ENCODE results near the gene PHKG2.
A peak's percentile ranks its signal among the peaks of the same experiment; 100 is the strongest.

Gene PHKG2

DNA sequence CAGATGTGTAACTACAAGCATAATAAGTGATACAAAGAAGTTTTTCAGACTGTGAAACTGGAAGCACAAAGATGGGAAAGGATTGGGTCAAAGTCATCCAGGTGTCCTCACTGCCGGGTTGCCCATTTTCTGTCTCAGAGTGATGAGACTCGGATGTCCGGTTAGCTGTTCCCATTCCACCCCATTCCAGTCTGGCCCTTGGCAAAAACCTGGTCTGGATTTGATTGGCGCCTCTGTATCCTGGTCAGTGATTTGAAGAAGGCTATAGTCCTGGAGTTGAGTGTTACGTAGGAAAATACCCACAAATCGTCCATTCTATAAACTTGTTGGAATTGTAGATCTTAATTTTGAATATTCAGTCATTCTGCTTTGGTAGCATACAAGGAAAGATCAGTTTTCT lies 19.9 kb upstream of the PHKG2 start:
- Histone ChIP-seq H3K27me3 (ENCODE audit: low read depth, low read length) (no peaks in the 10 kb centered on the region), H3K27ac (ENCODE audit: low read length) (no peak overlapping the region), H3K36me3 (replicated peaks; ENCODE audit: low read depth, low read length) (peaks cover 64% of the 10 kb centered on the region), H3K4me1 (ENCODE audit: low read length) (peaks cover 12% of the 10 kb centered on the region), H4K20me1 (ENCODE audit: insufficient read depth, low read length) (no peaks in the 10 kb centered on the region), H3K4me2 (ENCODE audit: low read length) (no peak overlapping the region), H3K9me3 (ENCODE audit: insufficient read depth, low read length) (no peaks in the 10 kb centered on the region), H2AFZ (ENCODE audit: low read depth, low read length) (no peak overlapping the region), H3K4me3 (ENCODE audit: low read length) (no peak overlapping the region), H3K79me2 (ENCODE audit: low read length) (peaks cover 30% of the 10 kb centered on the region), H3K9ac (ENCODE audit: low read length) (no peak overlapping the region)
- TF ChIP-seq, protein P1, sequence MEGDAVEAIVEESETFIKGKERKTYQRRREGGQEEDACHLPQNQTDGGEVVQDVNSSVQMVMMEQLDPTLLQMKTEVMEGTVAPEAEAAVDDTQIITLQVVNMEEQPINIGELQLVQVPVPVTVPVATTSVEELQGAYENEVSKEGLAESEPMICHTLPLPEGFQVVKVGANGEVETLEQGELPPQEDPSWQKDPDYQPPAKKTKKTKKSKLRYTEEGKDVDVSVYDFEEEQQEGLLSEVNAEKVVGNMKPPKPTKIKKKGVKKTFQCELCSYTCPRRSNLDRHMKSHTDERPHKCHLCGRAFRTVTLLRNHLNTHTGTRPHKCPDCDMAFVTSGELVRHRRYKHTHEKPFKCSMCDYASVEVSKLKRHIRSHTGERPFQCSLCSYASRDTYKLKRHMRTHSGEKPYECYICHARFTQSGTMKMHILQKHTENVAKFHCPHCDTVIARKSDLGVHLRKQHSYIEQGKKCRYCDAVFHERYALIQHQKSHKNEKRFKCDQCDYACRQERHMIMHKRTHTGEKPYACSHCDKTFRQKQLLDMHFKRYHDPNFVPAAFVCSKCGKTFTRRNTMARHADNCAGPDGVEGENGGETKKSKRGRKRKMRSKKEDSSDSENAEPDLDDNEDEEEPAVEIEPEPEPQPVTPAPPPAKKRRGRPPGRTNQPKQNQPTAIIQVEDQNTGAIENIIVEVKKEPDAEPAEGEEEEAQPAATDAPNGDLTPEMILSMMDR (IDR thresholded peaks at IDR 0.05; ENCODE audit: low read depth, low read length), result no peak
- TF ChIP-seq EZH2phosphoT487 (IDR thresholded peaks at IDR 0.05; ENCODE audit: low read depth), result no peak

DNA sequence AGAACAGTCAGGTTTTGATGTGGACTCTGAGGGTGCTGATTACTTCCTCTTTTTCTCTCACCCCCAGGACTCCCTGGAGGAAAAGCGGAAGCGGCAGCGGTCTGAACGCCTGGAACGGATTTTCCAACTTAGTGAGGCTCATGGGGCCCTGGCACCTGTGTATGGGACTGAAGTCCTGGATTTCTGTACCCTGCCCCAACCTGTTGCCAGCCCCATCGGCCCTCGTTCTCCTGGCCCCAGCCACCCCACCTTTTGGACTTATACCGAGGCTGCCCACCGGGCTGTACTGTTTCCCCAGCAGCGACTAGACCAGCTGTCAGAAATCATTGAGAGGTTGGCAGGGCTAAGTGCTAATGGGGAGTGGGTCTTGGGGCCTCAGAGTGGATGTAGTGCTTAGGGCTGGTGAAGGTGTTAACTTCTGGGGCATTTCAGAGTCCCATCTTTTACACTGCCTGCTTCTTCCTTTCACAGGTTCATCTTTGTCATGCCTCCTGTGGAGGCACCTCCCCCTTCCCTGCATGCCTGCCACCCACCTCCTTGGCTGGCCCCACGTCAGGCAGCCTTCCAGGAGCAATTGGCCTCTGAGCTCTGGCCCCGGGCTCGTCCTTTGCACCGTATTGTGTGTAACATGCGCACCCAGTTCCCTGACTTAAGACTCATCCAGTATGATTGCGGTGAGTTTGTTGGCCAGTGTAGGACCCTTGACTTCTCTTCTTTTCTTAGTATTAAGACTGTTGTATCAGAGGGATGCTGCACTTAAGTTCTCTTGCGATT lies 19.1 kb upstream of the PHKG2 start:
- Histone ChIP-seq H3K79me2 (ENCODE audit: low read length) (peaks cover 26% of the 10 kb centered on the region), H3K4me1 (ENCODE audit: low read length) (peaks cover 12% of the 10 kb centered on the region), H3K4me3 (ENCODE audit: low read length) (no peak overlapping the region), H3K9ac (ENCODE audit: low read length) (no peak overlapping the region), H3K27me3 (ENCODE audit: low read depth, low read length) (no peaks in the 10 kb centered on the region), H3K4me2 (ENCODE audit: low read length) (no peak overlapping the region), H2AFZ (ENCODE audit: low read depth, low read length) (no peak overlapping the region), H3K36me3 (replicated peaks; ENCODE audit: low read depth, low read length) (peaks cover 63% of the 10 kb centered on the region), H4K20me1 (ENCODE audit: insufficient read depth, low read length) (no peaks in the 10 kb centered on the region), H3K9me3 (ENCODE audit: insufficient read depth, low read length) (no peaks in the 10 kb centered on the region), H3K27ac (ENCODE audit: low read length) (no peak overlapping the region)
- TF ChIP-seq, protein P1 (IDR thresholded peaks at IDR 0.05; ENCODE audit: low read depth, low read length), result no peak
- no peak for TF ChIP-seq EZH2phosphoT487 (IDR thresholded peaks at IDR 0.05; ENCODE audit: low read depth)

DNA sequence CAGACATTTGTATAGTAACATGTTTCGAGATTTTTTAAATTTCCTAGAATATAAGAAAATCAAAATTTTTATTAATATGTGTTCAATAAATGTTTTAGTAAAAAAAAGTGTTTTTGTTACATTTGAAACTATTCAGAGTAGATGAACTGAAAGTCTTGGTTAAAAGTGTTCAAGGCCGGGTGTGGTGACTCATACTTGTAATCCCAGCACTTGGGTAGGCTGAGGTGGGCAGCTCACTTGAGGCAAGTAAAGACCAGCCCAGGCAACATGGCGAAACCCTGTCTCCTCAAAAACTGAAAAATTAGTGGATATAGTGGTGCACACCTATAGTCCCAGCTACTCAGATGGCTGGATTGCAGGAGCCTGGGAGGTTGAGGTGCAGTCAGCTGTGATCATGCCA lies 16.8 kb upstream of the PHKG2 start:
- peaks cover 56% of the 10 kb centered on the region for H3K36me3 ChIP-seq (replicated peaks; ENCODE audit: low read depth, low read length)
- no peak overlapping the region for H3K4me2 ChIP-seq (ENCODE audit: low read length)
- no peaks in the 10 kb centered on the region for H3K27me3 ChIP-seq (ENCODE audit: low read depth, low read length)
- H3K9me3 ChIP-seq (ENCODE audit: insufficient read depth, low read length), result no peaks in the 10 kb centered on the region
- no peak overlapping the region for H3K4me3 ChIP-seq (ENCODE audit: low read length)
- no peak overlapping the region for H3K9ac ChIP-seq (ENCODE audit: low read length)
- TF ChIP-seq, protein P1 (IDR thresholded peaks at IDR 0.05; ENCODE audit: low read depth, low read length), result no peak
- no peak for TF ChIP-seq EZH2phosphoT487 (IDR thresholded peaks at IDR 0.05; ENCODE audit: low read depth)
- H3K4me1 ChIP-seq (ENCODE audit: low read length), result peaks cover 5% of the 10 kb centered on the region; the same call in 1 of the 2 replicates
- no peak overlapping the region for H2AFZ ChIP-seq (ENCODE audit: low read depth, low read length)
- peaks cover 15% of the 10 kb centered on the region for H3K79me2 ChIP-seq (ENCODE audit: low read length)
- H4K20me1 ChIP-seq (ENCODE audit: insufficient read depth, low read length), result no peaks in the 10 kb centered on the region
- H3K27ac ChIP-seq (ENCODE audit: low read length), result peak overlapping the region; percentile 28; the same call in 1 of the 2 replicates

DNA sequence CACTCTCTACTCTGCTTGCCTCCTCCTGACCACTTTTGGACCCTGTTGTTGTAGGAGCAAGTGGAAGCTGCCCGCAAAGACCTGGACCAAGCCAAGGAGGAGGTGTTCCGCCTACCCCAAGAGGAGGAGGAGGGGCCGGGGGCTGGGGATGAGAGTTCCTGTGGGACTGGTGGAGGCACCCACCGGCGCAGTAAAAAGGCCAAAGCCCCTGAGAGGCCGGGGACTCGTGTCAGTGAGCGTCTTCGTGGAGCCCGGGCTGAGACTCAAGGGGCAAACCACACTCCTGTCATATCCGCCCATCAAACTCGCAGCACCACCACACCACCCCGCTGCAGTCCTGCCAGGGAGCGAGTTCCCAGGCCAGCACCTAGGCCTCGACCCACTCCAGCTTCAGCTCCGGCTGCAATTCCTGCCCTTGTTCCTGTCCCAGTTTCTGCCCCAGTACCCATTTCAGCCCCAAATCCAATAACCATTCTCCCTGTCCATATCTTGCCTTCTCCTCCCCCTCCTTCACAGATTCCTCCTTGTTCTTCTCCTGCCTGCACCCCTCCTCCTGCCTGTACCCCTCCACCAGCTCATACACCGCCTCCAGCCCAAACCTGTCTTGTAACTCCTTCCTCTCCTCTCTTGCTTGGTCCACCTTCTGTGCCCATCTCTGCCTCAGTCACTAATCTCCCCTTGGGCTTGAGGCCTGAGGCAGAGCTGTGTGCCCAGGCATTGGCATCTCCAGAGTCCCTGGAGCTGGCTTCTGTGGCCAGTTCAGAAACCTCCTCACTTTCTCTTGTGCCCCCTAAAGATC lies 11.0 kb upstream of the PHKG2 start:
- Histone ChIP-seq H3K4me2 (ENCODE audit: low read length) (no peak overlapping the region), H3K36me3 (replicated peaks; ENCODE audit: low read depth, low read length) (peaks cover 69% of the 10 kb centered on the region)

More for the DNA sequence above, 11.0 kb upstream of the PHKG2 start:
- Histone ChIP-seq H3K9ac (ENCODE audit: low read length) (no peak overlapping the region), H3K27me3 (ENCODE audit: low read depth, low read length) (no peaks in the 10 kb centered on the region), H3K9me3 (ENCODE audit: insufficient read depth, low read length) (no peaks in the 10 kb centered on the region), H3K4me1 (ENCODE audit: low read length) (no peaks in the 10 kb centered on the region), H4K20me1 (ENCODE audit: insufficient read depth, low read length) (no peaks in the 10 kb centered on the region), H3K27ac (ENCODE audit: low read length) (no peak overlapping the region), H3K79me2 (ENCODE audit: low read length) (no peaks in the 10 kb centered on the region; the same call in 1 of the 2 replicates), H3K4me3 (ENCODE audit: low read length) (no peak overlapping the region), H2AFZ (ENCODE audit: low read depth, low read length) (no peak overlapping the region)
- TF ChIP-seq, protein P1 (IDR thresholded peaks at IDR 0.05; ENCODE audit: low read depth, low read length), result no peak
- no peak for TF ChIP-seq EZH2phosphoT487 (IDR thresholded peaks at IDR 0.05; ENCODE audit: low read depth)
